Motor neuron (in vitro differentiated cells): Measurements from ENCODE around the gene LBX1. TPM values are rescaled to one million over a fixed set of nuclear protein-coding genes. Genes with fewer than 3 reads are reported as not detected.

Experiments used
- ATAC-seq, 8 experiments: fragments of 200-7000 bp; cut with Tn5 transposase; replicated peaks in 6 of 8; 2 replicates each; pipeline ENCODE4 v1.8.0; 2021; ENCODE audit warnings: mild to moderate bottlenecking in 8 of 8, moderate library complexity in 8 of 8
- H3K27ac ChIP-seq, 2 donors: fragments of 250-450 bp; sonication (Bioruptor Pico); 2 replicates each; pipeline ENCODE4 v1.9.0; 2021; ENCODE audit warnings: antibody characterized with exemption in 2 of 2, mild to moderate bottlenecking in 2 of 2, moderate library complexity in 1 of 2
- H3K4me1 ChIP-seq, 2 donors: fragments of 250-450 bp; sonication (Bioruptor Pico); replicated peaks in 1 of 2; 2 replicates each; pipeline ENCODE4 v1.6.1; 2021; ENCODE audit warnings: antibody characterized with exemption in 2 of 2, mild to moderate bottlenecking in 2 of 2, moderate library complexity in 1 of 2
- H3K4me3 ChIP-seq, 5 donors: fragments of 250-450 bp; sonication (Bioruptor Pico); 2 replicates each; pipeline ENCODE4 v1.9.0; 2021; ENCODE audit warnings: antibody characterized with exemption in 5 of 5, mild to moderate bottlenecking in 5 of 5, moderate library complexity in 4 of 5
- WGBS, 10 experiments: fragments of 450-650 bp; shearing (Covaris generic); methylation state at CpG; one replicate each; pipeline ENCODE4 v1.0.0; 2022; 5-methylcytosine and 5-hydroxymethylcytosine counted together
- in situ Hi-C, 9 experiments: fragments of 400-800 bp; cut with MboI; loops; one replicate each; pipeline ENCODE4 v1.15.0; 2021; ENCODE audit warnings: low sequenced_read_pairs in 9 of 9, low pct_unique_long_range_greater_than_20kb in 2 of 9; ENCODE audit not compliant: unreplicated experiment in 9 of 9
- total RNA-seq, 8 experiments: library from RNA; unstranded; fragments of 300-600 nt; gene quantifications; 2 replicates each; pipeline versions ENCODE4 v1.2.3 to v1.2.4, GENCODE V29; 2022

The LBX1 gene
- total RNA-seq, 8 experiments from 2014 or later: 0.29 to 58.6 (median 1.8) TPM

- peak in 7 of 8 experiments; percentile 1 to 29 (median 18) for ATAC-seq
- Histone ChIP-seq H3K4me3 (no peak overlapping the region), H3K27ac (no peak overlapping the region), H3K4me1 (peaks cover 4 to 16% of the 10 kb centered on the region in 2 donors)
- 0 to 8% (median 0%) methylated on average over 2 of the region's 34 CpGs; no CpG with 5 or more reads in 7 of the 10 experiments for WGBS, 10 experiments
- in situ Hi-C loops: loop anchor here in 1 of 9 experiments (25.0 kb wide), 1 partner anchor 233 kb away; no protein-coding TSS in a partner anchor
These were observed 347 bp downstream of the LBX1 start for GRCh38 chr10:101228966-101229265.

GRCh38 chr10:101228153-101228965 lies 904 bp downstream of the LBX1 start:
- Histone ChIP-seq H3K4me1 (peaks cover 4 to 16% of the 10 kb centered on the region in 2 donors), H3K4me3 (no peak overlapping the region), H3K27ac (no peak overlapping the region)
- peak; percentile 2 to 39 (median 30) for ATAC-seq
- in situ Hi-C loops: loop anchor here in 1 of 9 experiments (25.0 kb wide), 1 partner anchor 234 kb away; no protein-coding TSS in a partner anchor
- 0 to 14% (median 6%) methylated on average over 1 to 44 of the region's 82 CpGs; no CpG with 5 or more reads in 6 of the 10 experiments for WGBS, 10 experiments

DNA sequence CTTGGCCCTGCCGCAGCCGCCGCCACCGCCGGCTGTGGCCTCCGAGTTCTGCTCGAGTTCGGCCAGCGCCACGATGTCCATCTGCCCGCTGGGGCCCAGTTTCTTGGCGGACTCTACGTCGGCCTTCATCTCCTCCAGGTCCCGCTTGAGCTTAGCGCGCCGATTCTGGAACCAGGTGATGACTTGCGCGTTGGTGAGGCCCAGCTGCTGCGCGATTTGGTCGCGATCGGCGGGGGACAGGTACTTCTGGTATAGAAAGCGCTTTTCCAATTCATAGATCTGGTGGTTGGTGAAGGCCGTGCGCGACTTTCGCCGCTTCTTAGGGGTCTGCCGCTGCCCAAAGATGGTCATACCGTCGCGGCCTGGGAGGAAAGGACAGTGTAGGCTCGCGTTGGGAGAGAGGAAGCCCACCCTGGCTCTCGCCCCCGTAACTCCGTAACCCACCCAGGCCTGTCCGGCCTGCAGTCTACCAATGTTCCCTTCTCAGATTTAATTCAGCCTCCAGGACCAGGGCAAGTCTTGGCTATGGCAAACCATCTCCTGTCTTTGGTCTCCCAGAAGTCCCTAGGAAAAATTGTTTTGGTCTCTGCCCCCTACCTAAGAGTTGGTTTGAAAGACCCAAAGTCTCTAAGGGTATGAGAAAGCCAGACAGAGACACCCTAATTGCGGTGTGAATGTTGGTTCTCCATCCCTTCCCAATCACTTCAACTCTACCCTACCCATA lies 1.7 kb downstream of the LBX1 start:
- ATAC-seq: no peak
- Histone ChIP-seq H3K4me1 (peaks cover 4 to 16% of the 10 kb centered on the region in 2 donors), H3K4me3 (no peak overlapping the region), H3K27ac (no peak overlapping the region)
- in situ Hi-C loops: loop anchor here in 1 of 9 experiments (25.0 kb wide), 1 partner anchor 235 kb away; no protein-coding TSS in a partner anchor
- WGBS, 10 experiments: 0 to 80% (median 16%) methylated on average over 1 to 26 of the region's 43 CpGs; no CpG with 5 or more reads in 1 of the 10 experiments

GRCh38 chr10:101226491-101227428 lies 2.5 kb downstream of the LBX1 start:
- in situ Hi-C loops: loop anchor here in 1 of 9 experiments (25.0 kb wide), 1 partner anchor 236 kb away; no protein-coding TSS in a partner anchor
- 0 to 12% (median 5%) methylated on average over 6 to 34 of the region's 67 CpGs; no CpG with 5 or more reads in 1 of the 10 experiments for WGBS, 10 experiments
- H3K4me3 ChIP-seq: no peak overlapping the region
- ATAC-seq: peak in 3 of 8 experiments; percentile 1 to 5 (median 3)
- H3K27ac ChIP-seq: no peak overlapping the region
- peaks cover 4 to 16% of the 10 kb centered on the region in 2 donors for H3K4me1 ChIP-seq

GRCh38 chr10:101225846-101226421 lies 3.3 kb downstream of the LBX1 start:
- 0 to 37% (median 3%) methylated on average over 1 to 12 of the region's 23 CpGs; no CpG with 5 or more reads in 3 of the 10 experiments for WGBS, 10 experiments

DNA sequence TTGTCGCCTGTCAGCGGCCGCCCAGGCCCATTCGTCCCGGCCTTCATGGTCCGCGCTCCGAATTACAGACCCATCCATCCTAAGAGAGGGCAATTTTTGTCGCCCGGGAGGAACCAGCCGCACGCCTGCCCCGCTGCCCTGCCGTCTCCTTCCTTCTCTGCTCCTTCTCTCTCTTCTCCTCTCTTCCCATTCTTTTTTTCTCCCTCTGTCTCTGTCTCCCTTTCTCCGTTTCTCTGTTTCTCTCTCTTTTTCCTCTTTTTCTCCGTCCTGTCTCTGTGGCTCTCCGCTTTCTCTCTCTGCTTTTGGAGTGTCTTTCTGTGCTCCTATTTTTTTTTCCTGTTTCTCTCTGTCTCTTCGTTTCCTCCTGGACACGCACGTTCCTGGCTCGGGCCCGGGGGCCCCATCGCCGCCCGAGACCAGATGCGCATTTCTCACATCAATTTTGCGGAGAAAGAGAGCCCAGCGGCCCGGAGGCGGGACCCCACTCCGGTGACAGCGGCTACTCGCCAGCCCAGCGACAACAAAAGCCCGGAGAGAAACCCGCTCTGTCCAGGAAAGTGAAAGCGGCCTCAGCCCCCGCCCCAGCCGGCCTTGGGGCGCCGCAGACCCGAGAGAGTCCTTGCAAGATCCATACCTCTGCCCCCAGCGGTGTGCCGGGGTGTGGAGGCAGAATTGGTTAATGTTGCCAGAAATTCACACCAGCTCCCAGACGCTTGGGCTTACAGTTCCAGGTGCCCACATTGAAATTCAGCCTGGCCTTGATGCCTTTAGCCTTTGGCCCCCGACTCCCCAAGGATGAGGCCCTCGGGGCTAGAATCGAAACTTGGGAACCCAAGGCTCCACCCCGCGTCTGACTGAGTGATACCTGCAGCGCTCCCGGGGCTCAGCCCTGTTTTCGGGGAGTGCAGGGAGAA lies 4.1 kb downstream of the LBX1 start:
- Histone ChIP-seq H3K4me1 (peaks cover 4 to 13% of the 10 kb centered on the region in 2 donors), H3K4me3 (no peak overlapping the region), H3K27ac (no peak overlapping the region)
- 1 to 7% (median 2%) methylated on average over 4 to 39 of the region's 53 CpGs for WGBS, 10 experiments
- peak in 2 of 8 experiments; percentile 8 to 27 for ATAC-seq
- in situ Hi-C loops: loop anchor here in 8 of 9 experiments (25.0 kb wide), 5 partner anchors 212 to 787 kb away; partner anchors contain the start of genes FGF8 (in 3 of the 8) and NPM3 (in 3 of the 8)

More at GRCh38 chr10:101225846-101226421, 3.3 kb downstream of the LBX1 start:
- H3K27ac ChIP-seq: no peak overlapping the region
- H3K4me1 ChIP-seq: peaks cover 4 to 16% of the 10 kb centered on the region in 2 donors
- no peak for ATAC-seq
- H3K4me3 ChIP-seq: no peak overlapping the region
- in situ Hi-C loops: loop anchor here in 1 of 9 experiments (25.0 kb wide), 1 partner anchor 236 kb away; no protein-coding TSS in a partner anchor

DNA sequence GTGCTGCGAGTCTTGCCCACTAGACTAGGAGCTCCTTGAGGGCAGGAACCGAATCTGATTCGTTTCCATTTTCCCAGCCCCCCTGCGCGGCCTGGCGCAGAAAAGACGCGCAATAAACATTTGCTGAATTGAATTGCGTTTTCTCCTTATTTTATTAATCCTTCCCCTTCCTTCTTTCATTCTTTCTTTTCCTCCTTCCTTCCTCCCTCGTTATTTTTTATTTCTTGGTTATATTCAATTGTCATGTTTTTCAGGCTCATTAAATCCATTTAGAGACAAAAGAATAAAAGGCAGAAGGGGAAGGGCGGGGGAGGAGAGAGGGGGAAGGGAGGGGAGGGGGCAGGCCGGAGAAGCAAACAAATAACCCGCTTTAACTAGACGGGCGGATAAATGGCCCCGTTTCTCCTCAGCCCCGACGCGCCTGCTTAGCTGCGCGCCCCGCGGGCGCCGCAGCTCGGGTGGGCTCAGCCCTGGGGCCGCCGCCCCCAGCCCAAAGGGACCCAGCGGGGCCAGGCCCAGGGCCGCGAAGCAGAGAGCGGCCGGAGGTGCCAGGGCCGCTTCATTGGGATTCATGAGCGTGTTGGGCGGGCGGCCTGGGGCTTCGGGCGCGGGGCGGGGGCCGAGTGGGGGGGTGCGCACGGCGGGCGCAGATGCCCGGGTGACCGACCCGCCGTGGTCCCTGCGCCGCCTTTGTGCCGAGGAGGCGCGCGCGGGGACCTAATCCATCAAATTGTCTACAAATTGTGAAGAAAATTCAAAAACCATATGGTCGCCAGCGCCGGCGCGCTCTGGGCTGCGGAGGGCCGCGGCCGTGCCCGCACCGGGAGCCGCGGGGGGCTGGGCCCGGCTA lies 5.0 kb downstream of the LBX1 start:
- 0 to 88% (median 6%) methylated on average over 1 to 12 of the region's 71 CpGs for WGBS, 10 experiments
- H3K4me3 ChIP-seq: no peak overlapping the region
- H3K27ac ChIP-seq: no peak overlapping the region
- peak in 4 of 8 experiments; percentile 27 to 50 (median 46) for ATAC-seq
- H3K4me1 ChIP-seq: peaks cover 4% of the 10 kb centered on the region in 2 donors
- in situ Hi-C loops: loop anchor here in 8 of 9 experiments (25.0 kb wide), 4 partner anchors 213 to 788 kb away; partner anchors contain the start of genes FGF8 (in 3 of the 8) and NPM3 (in 3 of the 8)

- Histone ChIP-seq H3K27ac (no peak overlapping the region), H3K4me1 (peaks cover 3 to 4% of the 10 kb centered on the region in 2 donors), H3K4me3 (no peak overlapping the region)
- no peak for ATAC-seq
- in situ Hi-C loops: loop anchor here in 8 of 9 experiments (25.0 kb wide), 4 partner anchors 214 to 789 kb away; partner anchors contain the start of genes FGF8 (in 3 of the 8) and NPM3 (in 3 of the 8)
- WGBS, 10 experiments: 0 to 87% (median 20%) methylated on average over 3 to 16 of the region's 50 CpGs
These were observed 5.8 kb downstream of the LBX1 start for GRCh38 chr10:101223274-101224059.

DNA sequence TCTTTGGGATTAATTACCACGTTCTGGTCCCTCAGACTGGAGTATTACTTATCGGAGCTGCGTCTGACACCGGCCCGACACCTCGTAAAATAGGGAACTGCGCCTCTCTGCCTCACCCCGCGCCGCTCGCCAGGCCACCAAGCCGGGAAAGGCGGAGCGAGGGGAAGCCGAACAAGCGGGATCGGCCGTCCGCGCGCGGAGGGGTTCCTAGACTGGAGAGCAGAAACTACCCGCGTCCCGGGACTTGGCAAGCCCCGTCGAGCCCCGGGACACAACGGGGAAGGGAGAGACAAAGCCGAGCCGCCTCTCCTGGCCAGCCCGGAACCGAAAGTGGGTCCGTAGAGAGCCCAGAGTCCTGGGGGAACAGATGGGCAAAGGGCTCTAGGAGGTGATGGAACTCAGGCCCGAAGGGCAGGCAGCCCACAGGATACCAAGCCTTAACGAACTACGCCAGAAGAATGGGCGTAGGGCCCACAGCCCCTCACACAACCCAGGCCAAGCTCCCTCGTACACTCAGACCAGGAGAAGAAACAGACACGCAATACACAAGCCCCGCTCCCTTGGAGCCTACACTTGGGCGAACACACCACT lies 6.5 kb downstream of the LBX1 start:
- 3 to 80% (median 4%) methylated on average over 1 to 18 of the region's 42 CpGs; no CpG with 5 or more reads in 7 of the 10 experiments for WGBS, 10 experiments
- peak in 2 of 8 experiments; percentile 3 for ATAC-seq
- in situ Hi-C loops: loop anchor here in 8 of 9 experiments (25.0 kb wide), 4 partner anchors 215 to 790 kb away; partner anchors contain the start of genes FGF8 (in 3 of the 8) and NPM3 (in 3 of the 8)
- no peak overlapping the region for H3K27ac ChIP-seq
- H3K4me3 ChIP-seq: no peak overlapping the region
- peaks cover 4 to 5% of the 10 kb centered on the region in 2 donors for H3K4me1 ChIP-seq
